Stimulated activated naive CD8-positive, alpha-beta T cell treated with anti-CD3 and anti-CD28 coated beads, Interleukin-15, Interleukin-2, amounts not matched to agents 100 ng/mL and 50 ng/mL, for 24 hours (primary cell): ENCODE results near the gene EDDM13.
"Not testable (repeated sequence)": the region's sequence is repeated elsewhere in the genome, so short reads cannot be mapped to it uniquely, and the experiment has no call there.

Experiments
- H3K27ac Mint-ChIP-seq: one replicate; pipeline ENCODE4 v1.8.0; 2021; ENCODE audit warnings: mild to moderate bottlenecking, mixed read lengths
- H3K27me3 Mint-ChIP-seq: one replicate; pipeline ENCODE4 v1.8.0; 2021; ENCODE audit warnings: mixed read lengths
- H3K36me3 Mint-ChIP-seq: one replicate; pipeline ENCODE4 v1.8.0; 2021; ENCODE audit warnings: low read depth, mixed read lengths
- H3K4me1 Mint-ChIP-seq: one replicate; pipeline ENCODE4 v1.8.0; 2021; ENCODE audit warnings: low read depth, mixed read lengths
- H3K4me3 Mint-ChIP-seq: one replicate; pipeline ENCODE4 v1.8.0; 2021; ENCODE audit warnings: mild to moderate bottlenecking, mixed read lengths
- H3K9me3 Mint-ChIP-seq: one replicate; pipeline ENCODE4 v1.8.0; 2021; ENCODE audit warnings: mixed read lengths

The EDDM13 gene

GRCh38 chr19:56324436-56324835 lies 51.9 kb downstream of the EDDM13 start:
- H3K4me3 Mint-ChIP-seq = no peak overlapping the region
- H3K36me3 Mint-ChIP-seq = no peaks in the 10 kb centered on the region
- peaks cover 4% of the 10 kb centered on the region for H3K27me3 Mint-ChIP-seq
- H3K27ac Mint-ChIP-seq = no peak overlapping the region
- no peaks in the 10 kb centered on the region for H3K9me3 Mint-ChIP-seq
- H3K4me1 Mint-ChIP-seq = peaks cover 4% of the 10 kb centered on the region

- peaks cover 6% of the 10 kb centered on the region for H3K9me3 Mint-ChIP-seq
- H3K27ac Mint-ChIP-seq = no peak overlapping the region
- H3K36me3 Mint-ChIP-seq = no peaks in the 10 kb centered on the region
- H3K4me3 Mint-ChIP-seq = no peak overlapping the region
- no peaks in the 10 kb centered on the region for H3K4me1 Mint-ChIP-seq
- peaks cover 4% of the 10 kb centered on the region for H3K27me3 Mint-ChIP-seq
These were observed 60.1 kb downstream of the EDDM13 start for GRCh38 chr19:56332695-56333094.

DNA sequence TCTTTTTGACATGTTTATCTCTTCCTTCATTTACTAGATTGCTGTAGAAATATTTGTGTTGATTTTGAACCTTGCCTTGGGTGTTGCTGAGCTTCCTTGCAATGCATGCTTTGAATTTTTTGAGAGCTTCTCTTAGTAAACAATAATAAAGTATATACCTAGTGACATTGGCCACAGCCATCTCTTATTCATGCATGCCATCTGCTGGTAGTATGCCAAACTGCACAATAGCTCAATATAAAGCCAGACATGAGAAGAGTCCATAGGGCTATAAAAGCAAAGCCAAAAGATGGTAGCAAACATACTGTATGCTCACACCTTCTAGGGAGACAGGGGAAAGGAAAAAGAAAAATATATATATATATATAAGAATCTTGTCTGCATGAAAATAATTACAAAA lies 61.0 kb downstream of the EDDM13 start:
- Mint-ChIP-seq H3K27me3 (peaks cover 4% of the 10 kb centered on the region), H3K27ac (no peak overlapping the region), H3K9me3 (peaks cover 6% of the 10 kb centered on the region), H3K4me1 (no peaks in the 10 kb centered on the region), H3K36me3 (no peaks in the 10 kb centered on the region), H3K4me3 (no peak overlapping the region)

DNA sequence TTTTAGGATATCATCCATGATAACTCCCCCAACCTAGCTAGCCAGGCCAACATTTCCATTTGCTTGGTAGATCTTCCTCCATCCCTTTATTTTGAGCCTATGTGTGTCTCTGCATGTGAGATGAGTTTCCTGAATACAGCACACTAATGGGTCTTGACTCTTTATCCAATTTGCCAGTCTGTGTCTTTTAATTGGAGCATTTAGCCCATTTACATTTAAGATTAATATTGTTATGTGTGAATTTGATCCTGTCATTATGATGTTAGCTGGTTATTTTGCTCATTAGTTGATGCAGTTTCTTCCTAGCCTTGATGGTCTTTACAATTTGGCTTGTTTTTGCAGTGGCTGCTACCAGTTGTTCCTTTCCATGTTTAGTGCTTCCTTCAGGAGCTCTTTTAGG lies 62.8 kb downstream of the EDDM13 start:
- not testable (repeated sequence) for H3K27me3 Mint-ChIP-seq, H3K36me3 Mint-ChIP-seq

DNA sequence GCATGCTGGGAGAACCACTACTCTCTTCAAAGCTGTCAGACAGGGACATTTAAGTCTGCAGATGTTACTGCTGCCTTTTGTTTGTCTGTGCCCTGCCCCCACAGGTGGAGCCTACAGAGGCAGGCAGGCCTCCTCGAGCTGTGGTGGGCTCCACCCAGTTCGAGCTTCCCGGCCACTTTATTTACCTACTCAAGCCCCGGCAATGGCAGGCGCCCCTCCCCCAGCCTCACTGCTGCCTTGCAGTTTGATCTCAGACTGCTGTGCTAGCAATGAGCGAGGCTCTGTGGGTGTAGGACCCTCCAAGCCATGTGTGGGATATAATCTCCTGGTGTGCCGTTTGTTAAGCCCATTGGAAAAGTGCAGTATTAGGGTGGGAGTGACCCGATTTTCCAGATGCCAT lies 64.5 kb downstream of the EDDM13 start:
- H3K27me3 Mint-ChIP-seq, H3K4me3 Mint-ChIP-seq, H3K4me1 Mint-ChIP-seq: not testable (repeated sequence)

More for the DNA sequence above, 62.8 kb downstream of the EDDM13 start:
- H3K4me1 Mint-ChIP-seq, H3K4me3 Mint-ChIP-seq, H3K27ac Mint-ChIP-seq, H3K9me3 Mint-ChIP-seq: not testable (repeated sequence)

DNA sequence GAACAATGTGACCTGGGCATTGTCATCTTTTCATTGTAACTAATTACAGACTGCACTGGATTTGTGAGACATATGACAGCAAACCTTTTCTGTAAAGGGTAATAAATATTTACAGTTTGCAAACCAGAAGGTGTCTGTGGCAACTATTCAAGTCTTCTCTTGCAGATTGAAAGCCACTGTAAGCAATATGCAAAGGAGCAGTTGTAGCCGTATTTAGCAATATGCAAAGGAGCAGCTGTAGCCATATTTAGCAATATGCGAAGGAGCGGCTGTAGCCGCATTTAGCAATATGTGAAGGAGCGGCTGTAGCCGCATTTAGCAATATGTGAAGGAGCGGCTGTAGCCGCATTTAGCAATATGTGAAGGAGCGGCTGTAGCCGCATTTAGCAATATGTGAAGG lies 66.5 kb downstream of the EDDM13 start:
- peaks cover 22% of the 10 kb centered on the region for H3K9me3 Mint-ChIP-seq
- H3K4me1 Mint-ChIP-seq, H3K36me3 Mint-ChIP-seq, H3K4me3 Mint-ChIP-seq, H3K27ac Mint-ChIP-seq: not testable (repeated sequence)
- H3K27me3 Mint-ChIP-seq = peaks cover 11% of the 10 kb centered on the region

More for the DNA sequence above, 64.5 kb downstream of the EDDM13 start:
- H3K9me3 Mint-ChIP-seq = peaks cover 19% of the 10 kb centered on the region
- H3K36me3 Mint-ChIP-seq, H3K27ac Mint-ChIP-seq: not testable (repeated sequence)

DNA sequence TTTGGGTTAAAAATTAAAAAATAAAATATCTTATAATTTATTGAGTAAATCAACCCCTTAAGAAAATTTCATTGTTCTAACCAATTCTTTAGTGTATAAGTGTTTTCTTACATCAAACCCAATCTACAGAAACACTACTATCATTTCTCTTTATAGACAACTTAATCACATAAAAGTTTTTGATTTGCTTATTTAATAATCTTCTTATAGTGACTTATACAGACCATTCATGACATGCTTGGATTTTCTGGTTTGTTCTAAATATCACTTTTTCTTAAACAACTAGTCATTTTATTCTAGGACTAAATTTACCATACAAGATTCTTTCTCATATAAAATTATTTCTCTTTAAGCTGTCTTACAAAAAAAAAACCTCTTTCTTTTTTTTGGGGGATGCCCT lies 69.4 kb downstream of the EDDM13 start:
- H3K27ac Mint-ChIP-seq = no peak overlapping the region
- no peaks in the 10 kb centered on the region for H3K4me1 Mint-ChIP-seq
- peaks cover 22% of the 10 kb centered on the region for H3K9me3 Mint-ChIP-seq
- peaks cover 11% of the 10 kb centered on the region for H3K27me3 Mint-ChIP-seq
- no peak overlapping the region for H3K4me3 Mint-ChIP-seq
- peaks cover 8% of the 10 kb centered on the region for H3K36me3 Mint-ChIP-seq

GRCh38 chr19:56347163-56347778 lies 74.7 kb downstream of the EDDM13 start:
- H3K4me1 Mint-ChIP-seq = no peaks in the 10 kb centered on the region
- H3K9me3 Mint-ChIP-seq = peaks cover 7% of the 10 kb centered on the region
- peaks cover 11% of the 10 kb centered on the region for H3K27me3 Mint-ChIP-seq
- no peak overlapping the region for H3K4me3 Mint-ChIP-seq
- H3K36me3 Mint-ChIP-seq = peaks cover 8% of the 10 kb centered on the region
- no peak overlapping the region for H3K27ac Mint-ChIP-seq

DNA sequence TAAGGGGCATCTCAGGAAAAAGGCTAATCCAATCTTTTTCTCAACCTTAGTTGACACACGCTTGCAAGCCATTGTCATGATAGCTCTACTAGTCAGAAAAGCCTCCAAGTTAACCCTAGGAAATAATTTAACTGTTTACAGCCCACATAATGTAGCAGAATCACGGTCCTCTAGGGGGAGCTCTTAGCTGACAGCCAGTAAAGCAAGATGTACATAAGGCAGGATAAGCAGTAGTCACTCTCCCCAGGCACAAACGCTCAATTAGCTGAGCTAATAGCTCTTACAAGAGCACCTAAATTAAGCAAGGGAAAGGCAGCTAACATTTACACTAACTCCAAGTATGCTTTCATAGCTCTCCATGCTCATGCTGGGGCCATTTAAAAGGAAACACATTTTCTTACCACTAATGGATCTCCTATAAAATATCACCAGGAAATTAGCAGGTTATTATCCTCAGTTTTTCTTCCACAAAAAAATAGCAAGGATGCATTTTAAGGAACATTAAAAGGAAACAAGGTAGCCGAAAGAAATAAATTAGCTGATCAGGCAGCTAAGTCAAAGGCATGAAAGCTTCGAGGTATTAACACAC lies 75.8 kb downstream of the EDDM13 start:
- H3K36me3 Mint-ChIP-seq = no peaks in the 10 kb centered on the region
- no peak overlapping the region for H3K27ac Mint-ChIP-seq

DNA sequence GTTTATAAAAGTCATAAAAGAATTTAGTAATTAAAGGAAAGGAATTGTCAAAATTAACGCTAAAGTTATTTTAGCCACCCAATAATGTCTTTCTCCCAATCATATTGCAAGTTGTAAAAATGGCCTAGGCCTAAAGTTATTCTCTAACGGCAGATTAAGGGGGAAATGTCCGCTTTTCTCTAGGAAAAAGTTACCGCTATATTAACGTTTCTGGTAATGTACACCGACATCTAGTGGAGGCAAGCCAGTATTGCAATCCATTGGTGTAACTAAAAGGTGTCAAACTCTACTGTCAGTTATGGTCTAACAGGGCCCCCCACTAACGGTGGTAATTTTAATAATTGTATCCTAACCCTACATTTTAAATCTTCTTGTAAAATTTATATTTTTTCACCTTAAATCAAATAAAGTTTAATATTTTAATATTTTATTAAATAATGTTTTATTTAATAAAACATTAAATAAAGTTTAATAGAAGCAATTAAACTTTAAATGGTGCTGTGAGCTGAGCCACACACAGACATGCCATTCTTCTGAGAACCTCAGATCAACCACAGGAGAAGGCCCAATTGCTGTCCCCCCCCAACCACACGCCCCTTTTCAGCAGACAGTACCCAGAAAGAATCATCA lies 78.0 kb downstream of the EDDM13 start:
- H3K4me1 Mint-ChIP-seq = no peaks in the 10 kb centered on the region
- H3K27me3 Mint-ChIP-seq = no peaks in the 10 kb centered on the region
- H3K36me3 Mint-ChIP-seq = no peaks in the 10 kb centered on the region
- no peaks in the 10 kb centered on the region for H3K9me3 Mint-ChIP-seq
- no peak overlapping the region for H3K27ac Mint-ChIP-seq
- H3K4me3 Mint-ChIP-seq = no peak overlapping the region

More for the DNA sequence above, 75.8 kb downstream of the EDDM13 start:
- Mint-ChIP-seq H3K4me3 (no peak overlapping the region), H3K9me3 (no peaks in the 10 kb centered on the region), H3K27me3 (peaks cover under 1% of the 10 kb centered on the region), H3K4me1 (no peaks in the 10 kb centered on the region)

DNA sequence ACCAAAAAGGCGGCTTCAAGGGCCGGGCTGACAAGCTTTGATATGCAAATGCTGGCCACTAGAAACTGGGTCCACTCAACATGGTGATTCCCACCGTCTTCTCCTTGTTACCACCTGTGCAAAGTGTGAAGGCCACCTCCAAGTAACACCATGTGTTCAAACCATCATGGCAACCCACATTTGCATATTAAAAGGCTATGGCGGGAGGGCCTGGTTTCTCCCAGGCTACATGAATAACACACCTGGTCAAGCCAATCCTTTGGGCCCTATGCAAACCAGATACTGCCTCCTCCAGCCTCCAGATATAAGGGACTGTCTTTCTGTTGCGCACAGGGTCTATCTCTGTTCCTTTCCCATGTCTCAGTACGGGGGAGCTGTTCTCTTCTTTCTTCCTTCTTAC lies 78.7 kb downstream of the EDDM13 start:
- Mint-ChIP-seq H3K27me3 (no peaks in the 10 kb centered on the region), H3K27ac (no peak overlapping the region), H3K9me3 (no peaks in the 10 kb centered on the region), H3K36me3 (no peaks in the 10 kb centered on the region), H3K4me3 (no peak overlapping the region), H3K4me1 (no peaks in the 10 kb centered on the region)

GRCh38 chr19:56355517-56355916 lies 83.0 kb downstream of the EDDM13 start:
- Mint-ChIP-seq H3K27me3 (no peaks in the 10 kb centered on the region), H3K4me3 (no peak overlapping the region), H3K9me3 (peaks cover 22% of the 10 kb centered on the region), H3K27ac (no peak overlapping the region), H3K4me1 (no peaks in the 10 kb centered on the region), H3K36me3 (peaks cover 22% of the 10 kb centered on the region)

DNA sequence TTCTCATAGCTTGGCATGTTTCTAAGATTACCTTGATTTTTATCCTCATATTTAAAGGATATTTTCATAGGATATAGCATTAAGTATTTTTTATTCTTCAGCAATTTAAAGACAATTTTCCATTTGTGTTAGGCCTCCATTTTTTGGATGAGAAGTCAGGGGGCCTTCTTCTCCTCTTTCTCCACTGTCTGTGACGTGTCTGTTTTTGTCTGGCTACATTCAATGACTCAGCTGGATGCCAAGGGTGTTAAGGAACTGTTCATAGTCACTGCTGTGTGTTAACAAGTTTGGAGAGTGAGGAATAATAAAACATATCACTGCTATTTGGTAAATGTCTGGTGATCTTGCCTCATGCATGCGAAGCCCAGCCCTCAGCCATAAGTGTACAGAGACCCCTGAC lies 84.4 kb downstream of the EDDM13 start:
- Mint-ChIP-seq H3K27me3 (no peaks in the 10 kb centered on the region), H3K4me1 (no peaks in the 10 kb centered on the region), H3K4me3 (no peak overlapping the region), H3K27ac (no peak overlapping the region), H3K9me3 (peaks cover 30% of the 10 kb centered on the region), H3K36me3 (peaks cover 31% of the 10 kb centered on the region)
